ENCODE results near the gene YAF2.
"Not testable (repeated sequence)": the region's sequence is repeated elsewhere in the genome, so short reads cannot be mapped to it uniquely, and the experiment has no call there.

The YAF2 gene

DNA sequence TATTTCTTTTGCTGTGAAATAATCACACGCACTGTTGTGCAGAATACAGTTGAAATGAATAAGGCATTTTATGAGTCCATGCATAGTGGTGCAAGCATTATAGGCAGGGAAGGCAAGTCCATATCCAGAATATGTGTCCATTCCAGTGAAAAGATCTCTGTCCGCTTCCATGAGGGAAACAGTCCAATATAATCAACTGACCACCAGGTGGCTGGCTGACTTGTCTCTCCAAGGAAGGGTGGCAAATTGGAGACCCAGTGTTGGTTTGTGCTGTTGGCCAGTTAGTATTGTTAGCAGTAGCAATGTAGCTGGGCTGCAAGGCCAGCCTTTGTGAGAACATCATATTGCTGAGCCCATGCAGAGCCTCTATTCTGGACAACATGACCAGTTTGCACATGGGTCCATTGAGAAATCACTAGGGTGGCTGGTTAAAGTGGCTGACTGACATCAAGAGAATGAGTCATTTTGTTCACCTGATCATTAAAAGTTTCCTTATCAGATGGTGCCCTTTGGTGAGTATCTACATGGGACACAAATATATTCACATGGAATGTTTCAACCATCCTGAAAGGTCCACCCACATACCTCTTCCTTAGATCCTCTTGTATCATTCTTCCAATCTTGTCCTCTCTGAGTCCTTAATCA is 17.3 kb upstream of the YAF2 start:
- FAIRE-seq, result no peak

DNA sequence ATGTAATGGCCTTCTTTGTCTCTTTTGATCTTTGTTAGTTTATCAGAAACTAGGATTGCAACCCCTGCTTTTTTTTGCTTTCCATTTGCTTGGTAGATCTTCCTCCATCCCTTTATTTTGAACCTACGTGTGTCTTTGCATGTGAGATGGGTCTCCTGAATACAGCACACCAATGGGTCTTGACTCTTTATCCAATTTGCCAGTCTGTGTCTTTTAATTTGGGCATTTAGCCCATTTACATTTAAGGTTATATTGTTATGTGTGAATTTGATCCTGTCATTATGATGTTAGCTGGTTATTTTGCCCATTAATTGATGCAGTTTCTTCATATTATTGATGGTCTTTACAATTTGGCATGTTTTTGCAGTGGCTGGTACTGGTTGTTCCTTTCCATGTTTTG is 14.6 kb upstream of the YAF2 start:
- FAIRE-seq; DNase-seq (ENCODE audit: insufficient read length, low spot score): not testable (repeated sequence)

More for the DNA sequence above, 17.3 kb upstream of the YAF2 start:
- no peak for DNase-seq (ENCODE audit: insufficient read length, low spot score)
- no peak for TF ChIP-seq CTCF (IDR thresholded peaks at IDR 0.05; ENCODE audit: insufficient read depth, missing control alignments)

GRCh38 chr12:42249033-42249432 is 11.0 kb upstream of the YAF2 start:
- not testable (repeated sequence) for DNase-seq (ENCODE audit: insufficient read length, low spot score); FAIRE-seq

DNA sequence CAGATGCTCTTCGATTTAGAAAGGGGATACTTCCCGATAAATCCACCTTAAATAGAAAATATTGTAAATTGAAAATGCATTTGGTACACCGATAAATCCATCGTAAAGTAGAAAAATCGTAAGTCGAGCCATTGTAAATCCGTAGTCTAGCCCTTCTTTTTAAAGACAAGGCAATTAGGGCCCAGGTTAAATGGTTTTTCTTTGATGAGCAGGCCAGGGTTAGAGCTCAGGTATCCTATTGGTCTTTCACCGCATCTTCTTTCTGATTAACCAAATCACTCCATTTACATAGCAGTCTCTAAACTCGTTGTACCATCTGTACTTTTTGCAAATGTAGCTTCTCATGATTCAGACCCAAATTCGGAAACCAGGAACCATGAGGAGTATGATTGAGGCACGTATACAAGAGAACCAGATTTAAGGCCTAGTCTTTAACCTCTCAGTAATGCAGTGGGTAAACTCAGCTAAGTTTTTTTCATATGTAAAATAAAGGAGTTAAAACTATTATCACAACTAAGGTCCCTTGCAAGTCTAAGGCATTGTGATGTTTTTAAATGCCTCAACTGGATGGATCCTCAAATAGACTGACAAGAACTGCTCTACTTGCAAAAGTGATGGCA is 2.2 kb upstream of the YAF2 start:
- DNase-seq (ENCODE audit: insufficient read length, low spot score), result no peak
- no peak for TF ChIP-seq CTCF (IDR thresholded peaks at IDR 0.05; ENCODE audit: insufficient read depth, missing control alignments)
- no peak for FAIRE-seq

- FAIRE-seq, result no peak
- TF ChIP-seq CTCF (IDR thresholded peaks at IDR 0.05; ENCODE audit: insufficient read depth, missing control alignments), result no peak
Measured at GRCh38 chr12:42237853-42238239, 202 bp downstream of the YAF2 start.

DNA sequence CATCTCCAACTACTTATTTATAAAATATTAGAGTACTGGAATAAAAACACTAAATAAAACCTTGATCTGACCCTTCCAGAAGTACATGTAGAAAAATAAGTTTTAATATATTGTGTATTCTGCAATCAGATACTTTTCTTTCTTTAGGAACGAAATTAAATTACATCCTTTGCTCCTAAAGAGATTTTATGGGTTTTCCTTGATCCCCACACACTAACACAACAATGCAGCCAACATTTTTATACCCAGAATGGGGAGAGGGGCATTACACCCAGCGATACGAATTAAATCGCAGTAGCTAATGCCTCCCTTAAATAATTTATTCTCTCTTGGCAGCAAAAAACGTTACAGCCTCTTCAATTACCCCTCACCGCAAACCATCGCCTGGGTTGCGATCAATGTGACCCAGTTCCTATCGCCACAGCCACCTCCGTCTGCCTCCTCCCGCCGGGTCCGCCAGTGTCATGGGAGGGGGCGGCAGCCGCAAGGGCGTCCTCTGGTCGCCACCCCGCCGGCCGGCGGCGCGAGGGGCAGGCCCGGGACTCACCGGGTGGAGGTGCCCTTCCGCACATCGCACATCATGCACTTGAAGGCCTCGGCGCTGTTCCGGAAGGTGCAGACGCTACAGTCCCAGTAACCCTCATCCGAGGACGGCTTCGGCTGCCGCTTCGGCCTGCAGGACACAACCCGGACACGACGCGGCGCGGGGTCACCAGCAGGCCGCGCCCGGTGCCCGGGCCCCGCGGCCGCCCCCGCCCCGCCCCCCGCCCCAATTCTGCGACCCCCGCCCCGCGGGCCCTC is 796 bp downstream of the YAF2 start:
- peak; percentile 14 for DNase-seq (ENCODE audit: insufficient read length, low spot score)
- no peak for FAIRE-seq

More at GRCh38 chr12:42237853-42238239, 202 bp downstream of the YAF2 start:
- DNase-seq (ENCODE audit: insufficient read length, low spot score), result no peak

GRCh38 chr12:42236017-42236416 is 2.0 kb downstream of the YAF2 start:
- DNase-seq (ENCODE audit: insufficient read length, low spot score) (no peak), FAIRE-seq (no peak)
- TF ChIP-seq CTCF (IDR thresholded peaks at IDR 0.05; ENCODE audit: insufficient read depth, missing control alignments), result no peak

More for the DNA sequence above, 796 bp downstream of the YAF2 start:
- TF ChIP-seq CTCF (IDR thresholded peaks at IDR 0.05; ENCODE audit: insufficient read depth, missing control alignments), result peak; percentile 22

GRCh38 chr12:42235426-42235825 is 2.6 kb downstream of the YAF2 start:
- no peak for TF ChIP-seq CTCF (IDR thresholded peaks at IDR 0.05; ENCODE audit: insufficient read depth, missing control alignments)
- FAIRE-seq (no peak), DNase-seq (ENCODE audit: insufficient read length, low spot score) (no peak)

Data from D721Med (cell line).